SK-N-SH (cell line): ENCODE results near the gene STX3. TPM values are rescaled to one million over a fixed set of nuclear protein-coding genes. Genes with fewer than 3 reads are reported as not detected.

Experiments used
- CTCF ChIA-PET: fragments of 300-600, 350-600 bp; formaldehyde crosslinking; extraction: SDS; loops from one replicate; lab custom pipeline; 2021; lab: Yijun Ruan, JAX
- POLR2A ChIA-PET: fragments of 350-600 bp; sonication (Branson Sonifier 250); formaldehyde crosslinking; extraction: SDS; loops from one replicate; lab custom pipeline; 2020; ENCODE audit warnings: antibody characterized with exemption, inconsistent platforms; lab: Yijun Ruan, JAX
- DNase-seq: peaks from one replicate; pipeline ENCODE4 v3.0.0; 2012
- H2AFZ ChIP-seq: fragments of 200-600 bp; sonication (generic); 2 replicates; pipeline ENCODE4 v1.8.1; 2016; ENCODE audit warnings: antibody characterized with exemption, mild to moderate bottlenecking, low read depth
- H3F3A ChIP-seq: fragments of 200-600 bp; sonication (generic); replicated peaks from 2 replicates; pipeline ENCODE3; 2016; ENCODE audit warnings: antibody characterized with exemption, mild to moderate bottlenecking; ENCODE audit not compliant: insufficient read depth
- H3K27ac ChIP-seq, 2 experiments: fragments of 200-500 bp in 1 of 2; fragments of 200-600 bp in 1 of 2; sonication (Bioruptor generic) in 1 of 2; sonication (generic), shearing (Covaris generic) in 1 of 2; 2 replicates each; pipeline versions ENCODE4 v1.5.1 to v1.6.1; 2014 to 2016; ENCODE audit warnings: low read depth in 2 of 2, inconsistent platforms in 1 of 2, low read length in 1 of 2, mild to moderate bottlenecking in 1 of 2, mixed read lengths in 1 of 2
- H3K27me3 ChIP-seq: fragments of 200-600 bp; sonication (generic), shearing (Covaris generic); 2 replicates; pipeline ENCODE4 v1.6.1; 2016; ENCODE audit warnings: mixed run types; ENCODE audit not compliant: insufficient read depth
- H3K36me3 ChIP-seq, 2 experiments: fragments of 200-500 bp in 1 of 2; fragments of 200-600 bp in 1 of 2; sonication (Bioruptor generic) in 1 of 2; sonication (generic) in 1 of 2; replicated peaks in 1 of 2; 2 replicates each; pipeline versions ENCODE3 to v1.5.1; 2014 to 2016; ENCODE audit warnings: low read length in 1 of 2, mild to moderate bottlenecking in 1 of 2; ENCODE audit not compliant: insufficient read depth in 2 of 2, control insufficient read depth in 1 of 2
- H3K4me1 ChIP-seq, 2 experiments: fragments of 200-500 bp in 1 of 2; fragments of 200-600 bp in 1 of 2; sonication (Bioruptor generic) in 1 of 2; sonication (generic), shearing (Covaris generic) in 1 of 2; 2 replicates each; pipeline versions ENCODE4 v1.5.1 to v1.6.1; 2014 to 2016; ENCODE audit warnings: low read depth in 1 of 2, low read length in 1 of 2, mixed run types in 1 of 2; ENCODE audit not compliant: insufficient read depth in 2 of 2, control insufficient read depth in 1 of 2
- H3K4me2 ChIP-seq: fragments of 200-600 bp; sonication (generic), shearing (Covaris generic); 2 replicates; pipeline ENCODE4 v1.6.1; 2017; ENCODE audit warnings: mixed run types
- H3K4me3 ChIP-seq, 2 experiments: fragments of 200-500 bp in 1 of 2; fragments of 200-600 bp in 1 of 2; sonication (Bioruptor generic) in 1 of 2; sonication (generic), shearing (Covaris generic) in 1 of 2; 2 replicates each; pipeline versions ENCODE4 v1.5.1 to v1.8.1; 2014 to 2016; ENCODE audit warnings: low read depth in 2 of 2, inconsistent platforms in 1 of 2, low read length in 1 of 2, mild to moderate bottlenecking in 1 of 2, mixed read lengths in 1 of 2, moderate library complexity in 1 of 2
- H3K79me2 ChIP-seq: fragments of 200-600 bp; sonication (generic); 2 replicates; pipeline ENCODE4 v1.8.1; 2017; ENCODE audit warnings: mild to moderate bottlenecking; ENCODE audit not compliant: insufficient read depth
- H3K9ac ChIP-seq: fragments of 200-600 bp; sonication (generic); 2 replicates; pipeline ENCODE4 v1.6.1; 2017; ENCODE audit warnings: mixed run types
- H3K9me2 ChIP-seq: fragments of 200-600 bp; sonication (generic); 2 replicates; pipeline ENCODE4 v1.6.1; 2017; ENCODE audit warnings: mixed run types
- H3K9me3 ChIP-seq: fragments of 200-600 bp; sonication (generic); 2 replicates; pipeline ENCODE4 v1.6.1; 2017; ENCODE audit warnings: mixed run types, mild to moderate bottlenecking, moderate library complexity
- H4K20me1 ChIP-seq: fragments of 200-600 bp; sonication (generic); 2 replicates; pipeline ENCODE4 v1.6.1; 2017; ENCODE audit warnings: mild to moderate bottlenecking, mixed run types; ENCODE audit not compliant: insufficient read depth
- CHD2 ChIP-seq: fragments of 150-350 bp; IDR thresholded peaks from 2 replicates; pipeline ENCODE4 v1.6.1; 2018; ENCODE audit warnings: low read length; ENCODE audit not compliant: partially characterized antibody
- EP300 ChIP-seq, 2 experiments: IDR thresholded peaks; 2 replicates each; pipeline versions ENCODE4 v1.4.0 to v1.6.1; 2012; ENCODE audit warnings: borderline replicate concordance in 1 of 2, low read depth in 1 of 2, low read length in 1 of 2
- FOXJ3 ChIP-seq: sonication (generic); formaldehyde crosslinking; IDR thresholded peaks from 2 replicates; pipeline ENCODE4 v1.5.1; 2020; ENCODE audit warnings: mild to moderate bottlenecking, missing genetic modification reagents
- FOXM1 ChIP-seq: IDR thresholded peaks from 2 replicates; pipeline ENCODE4 v1.4.0; 2012; ENCODE audit warnings: low read depth, mild to moderate bottlenecking
- GABPA ChIP-seq: IDR thresholded peaks from 2 replicates; pipeline ENCODE4 v1.4.0; 2012; ENCODE audit warnings: low read depth, mild to moderate bottlenecking
- GATA2 ChIP-seq: sonication (generic); formaldehyde crosslinking; IDR thresholded peaks from 2 replicates; pipeline ENCODE4 v1.5.0; 2020; ENCODE audit warnings: mild to moderate bottlenecking, missing genetic modification reagents
- MAX ChIP-seq: IDR thresholded peaks from 2 replicates; pipeline ENCODE4 v1.4.0; 2012; ENCODE audit warnings: low read depth
- NFIC ChIP-seq: IDR thresholded peaks from 2 replicates; pipeline ENCODE4 v1.4.0; 2012; ENCODE audit warnings: borderline replicate concordance
- NRF1 ChIP-seq: IDR thresholded peaks from 2 replicates; pipeline ENCODE4 v1.6.1; 2012; ENCODE audit warnings: low read depth, mild to moderate bottlenecking, low read length
- RAD21 ChIP-seq: IDR thresholded peaks from 2 replicates; pipeline ENCODE4 v1.6.1; 2012; ENCODE audit warnings: mild to moderate bottlenecking, low read length
- RCOR1 ChIP-seq: fragments of 150-350 bp; IDR thresholded peaks from 2 replicates; pipeline ENCODE4 v1.6.1; 2017; ENCODE audit warnings: antibody characterized with exemption, low read length
- SIN3A ChIP-seq: IDR thresholded peaks from 2 replicates; pipeline ENCODE4 v1.6.1; 2012; ENCODE audit warnings: low read depth, mild to moderate bottlenecking, low read length, moderate library complexity, borderline replicate concordance
- SMC3 ChIP-seq: IDR thresholded peaks from 2 replicates; pipeline ENCODE4 v1.6.1; 2012; ENCODE audit warnings: low read depth, low read length, improper control_type of control experiment
- TAF1 ChIP-seq: IDR thresholded peaks from 2 replicates; pipeline ENCODE4 v1.6.1; 2012; ENCODE audit warnings: low read depth, mild to moderate bottlenecking, low read length, moderate library complexity, borderline replicate concordance
- TCF12 ChIP-seq: IDR thresholded peaks from 2 replicates; pipeline ENCODE4 v1.4.0; 2012
- USF2 ChIP-seq: fragments of 150-350 bp; IDR thresholded peaks from 2 replicates; pipeline ENCODE4 v1.6.1; 2017; ENCODE audit warnings: antibody characterized with exemption, low read length, low read depth, borderline replicate concordance
- YY1 ChIP-seq: IDR thresholded peaks from 2 replicates; pipeline ENCODE4 v1.4.0; 2012; ENCODE audit warnings: low read depth, mild to moderate bottlenecking
- ZBTB33 ChIP-seq: IDR thresholded peaks from 2 replicates; pipeline ENCODE4 v1.4.0; 2012; ENCODE audit warnings: low read depth, borderline replicate concordance
- WGBS: methylation state at CpG from one replicate; pipeline ENCODE4 v1.1.6; 2017; ENCODE audit warnings: low lambda C conversion rate; 5-methylcytosine and 5-hydroxymethylcytosine counted together
- polyA plus RNA-seq, 3 experiments: library from polyadenylated mRNA; depleted of rRNA; stranded (reverse); fragments of >200 nt; gene quantifications; 2 replicates each; pipeline ENCODE4 v1.2.3, GENCODE V29; 2012
- TF ChIP-seq, protein P1 (sequence below): fragments of 150-350 bp; IDR thresholded peaks from 2 replicates; pipeline ENCODE4 v1.6.1; 2016; ENCODE audit warnings: mild to moderate bottlenecking, low read depth, low read length

Gene STX3
- polyA plus RNA-seq, 1 of the 3 experiments (the other 2 are of a cell fraction), result 21.4 TPM

DNA sequence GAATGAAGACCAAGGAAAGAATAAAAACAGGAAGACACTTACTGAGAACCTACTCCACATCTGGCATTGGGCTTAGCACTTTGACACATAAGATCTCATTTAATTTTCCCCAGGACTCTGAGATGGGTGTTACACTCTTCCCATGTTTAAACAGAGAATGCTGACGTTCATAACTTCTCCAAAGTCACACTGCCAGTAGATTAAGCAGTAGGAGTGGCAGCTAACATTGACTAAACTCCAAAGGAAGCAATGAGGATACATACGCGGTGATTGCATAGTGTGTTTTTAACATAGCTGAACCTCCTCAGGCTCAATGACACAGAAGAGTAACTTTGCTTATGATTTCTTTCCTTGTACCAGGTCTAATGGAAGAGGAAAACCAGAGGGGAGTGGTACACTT is 27.0 kb upstream of the STX3 start:
- no peaks in the 10 kb centered on the region for H4K20me1 ChIP-seq
- H2AFZ ChIP-seq, result no peak overlapping the region
- 70% methylated on average over 3 of the region's 3 CpGs for WGBS
- no peak overlapping the region for H3K4me2 ChIP-seq
- no peak overlapping the region for H3K27ac ChIP-seq
- CTCF ChIA-PET, result interaction anchor here (1.4 kb wide), 1 partner anchor 25 kb away, joined by 4 read pairs; no protein-coding TSS in a partner anchor
- H3F3A ChIP-seq, result no peaks in the 10 kb centered on the region
- H3K4me3 ChIP-seq, result no peak overlapping the region
- no peaks in the 10 kb centered on the region for H3K79me2 ChIP-seq
- H3K9me2 ChIP-seq, result no peaks in the 10 kb centered on the region
- no peaks in the 10 kb centered on the region for H3K36me3 ChIP-seq
- H3K9me3 ChIP-seq, result no peaks in the 10 kb centered on the region
- no peaks in the 10 kb centered on the region for H3K27me3 ChIP-seq
- H3K9ac ChIP-seq, result no peak overlapping the region
- H3K4me1 ChIP-seq, result no peaks in the 10 kb centered on the region
- no peak for TF ChIP-seq TCF12
- TF ChIP-seq CHD2, result no peak
- TF ChIP-seq USF2, result no peak
- no peak for TF ChIP-seq NRF1
- TF ChIP-seq YY1, result no peak
- no peak for TF ChIP-seq RAD21
- TF ChIP-seq TAF1, result no peak
- no peak for TF ChIP-seq ZBTB33
- TF ChIP-seq GABPA, result no peak
- TF ChIP-seq MAX, result no peak
- TF ChIP-seq, all 33 proteins: peak for 0
- no peak for DNase-seq
- POLR2A ChIA-PET, result no interaction called here

GRCh38 chr11:59728913-59729312 is 26.3 kb upstream of the STX3 start:
- Histone ChIP-seq H2AFZ (0 out of 2 replicates have a peak overlapping the region, but pooled peaks have one; percentile 9), H3F3A (no peaks in the 10 kb centered on the region), H3K27ac (no peak overlapping the region), H4K20me1 (no peaks in the 10 kb centered on the region), H3K27me3 (no peaks in the 10 kb centered on the region), H3K4me2 (no peak overlapping the region), H3K9me3 (no peaks in the 10 kb centered on the region), H3K4me1 (no peaks in the 10 kb centered on the region), H3K79me2 (no peaks in the 10 kb centered on the region), H3K4me3 (no peak overlapping the region), H3K9ac (no peak overlapping the region), H3K9me2 (no peaks in the 10 kb centered on the region), H3K36me3 (no peaks in the 10 kb centered on the region)
- no peak for DNase-seq
- POLR2A ChIA-PET, result no interaction called here
- CTCF ChIA-PET, result interaction anchor here (1.0 to 1.4 kb wide), 2 partner anchors 24 to 48 kb away, joined by 3 to 4 read pairs; no protein-coding TSS in a partner anchor
- WGBS, result 0% methylated on average over 1 of the region's 1 CpG
- TF ChIP-seq FOXM1, result no peak
- TF ChIP-seq TAF1, result no peak
- TF ChIP-seq FOXJ3 (CRISPR knock-in tag), result no peak
- TF ChIP-seq USF2, result no peak
- no peak for TF ChIP-seq SIN3A
- no peak for TF ChIP-seq NFIC
- TF ChIP-seq GATA2 (CRISPR knock-in tag), result no peak
- no peak for TF ChIP-seq ZBTB33
- no peak for TF ChIP-seq EP300 (IDR thresholded peaks at IDR 0.05; ENCODE audit: borderline replicate concordance in 1 of 2, low read depth in 1 of 2, low read length in 1 of 2)
- no peak for TF ChIP-seq RCOR1
- no peak for TF ChIP-seq SMC3
- no peak for TF ChIP-seq RAD21
- TF ChIP-seq, protein P1, sequence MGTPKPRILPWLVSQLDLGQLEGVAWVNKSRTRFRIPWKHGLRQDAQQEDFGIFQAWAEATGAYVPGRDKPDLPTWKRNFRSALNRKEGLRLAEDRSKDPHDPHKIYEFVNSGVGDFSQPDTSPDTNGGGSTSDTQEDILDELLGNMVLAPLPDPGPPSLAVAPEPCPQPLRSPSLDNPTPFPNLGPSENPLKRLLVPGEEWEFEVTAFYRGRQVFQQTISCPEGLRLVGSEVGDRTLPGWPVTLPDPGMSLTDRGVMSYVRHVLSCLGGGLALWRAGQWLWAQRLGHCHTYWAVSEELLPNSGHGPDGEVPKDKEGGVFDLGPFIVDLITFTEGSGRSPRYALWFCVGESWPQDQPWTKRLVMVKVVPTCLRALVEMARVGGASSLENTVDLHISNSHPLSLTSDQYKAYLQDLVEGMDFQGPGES, result no peak
